Thyroid gland (tissue), 4 donors: Measurements from ENCODE around the gene THRSP.

ENCODE experiments used
- CTCF ChIP-seq, 6 experiments: fragments of 200-600 bp in 3 of 6; fragments of 450-650 bp in 3 of 6; sonication (generic) in 3 of 6; IDR thresholded peaks; one replicate each; pipeline ENCODE4 v1.5.1; 2016 to 2019; ENCODE audit warnings: antibody characterized with exemption in 6 of 6, mild to moderate bottlenecking in 2 of 6, inconsistent platforms in 1 of 6, moderate library complexity in 1 of 6
- POLR2A ChIP-seq, 2 donors: fragments of 450-650 bp; IDR thresholded peaks; one replicate each; pipeline ENCODE4 v1.6.1; 2017; ENCODE audit warnings: antibody characterized with exemption in 2 of 2, mild to moderate bottlenecking in 2 of 2, moderate library complexity in 1 of 2

- TF ChIP-seq CTCF (IDR thresholded peaks at IDR 0.05) = no peak
- no peak for TF ChIP-seq POLR2A (IDR thresholded peaks at IDR 0.05)
Measured at GRCh38 chr11:78112582-78113275, 49.1 kb downstream of the THRSP start.
